NK-92 (cell line): ENCODE measurements around the gene FOXP1.

ENCODE experiments used
- DNase-seq: peaks from one replicate; lab custom pipeline; 2025; ENCODE audit not compliant: unreplicated experiment; lab: John Stamatoyannopoulos, UW

Gene FOXP1

DNA sequence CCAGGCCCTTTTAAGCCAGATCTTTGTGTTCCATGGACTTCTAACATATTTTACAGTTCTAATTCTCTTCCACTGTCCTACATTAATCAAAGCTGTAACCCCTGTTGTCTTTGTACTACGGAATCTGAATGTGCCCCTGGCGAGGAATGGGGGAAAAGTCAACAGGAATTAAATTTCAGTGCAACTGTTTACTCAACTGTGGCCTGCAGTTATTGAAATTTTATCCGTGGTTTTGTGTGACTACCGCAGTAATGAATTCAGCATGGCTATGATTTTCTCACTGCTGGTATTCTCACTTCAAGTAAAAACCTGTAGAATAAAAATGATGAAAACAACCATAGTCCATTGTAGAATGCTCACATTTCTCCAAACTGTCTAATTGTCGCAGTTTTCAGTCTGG lies 388.0 kb downstream of the FOXP1 start:
- DNase-seq: no peak

DNA sequence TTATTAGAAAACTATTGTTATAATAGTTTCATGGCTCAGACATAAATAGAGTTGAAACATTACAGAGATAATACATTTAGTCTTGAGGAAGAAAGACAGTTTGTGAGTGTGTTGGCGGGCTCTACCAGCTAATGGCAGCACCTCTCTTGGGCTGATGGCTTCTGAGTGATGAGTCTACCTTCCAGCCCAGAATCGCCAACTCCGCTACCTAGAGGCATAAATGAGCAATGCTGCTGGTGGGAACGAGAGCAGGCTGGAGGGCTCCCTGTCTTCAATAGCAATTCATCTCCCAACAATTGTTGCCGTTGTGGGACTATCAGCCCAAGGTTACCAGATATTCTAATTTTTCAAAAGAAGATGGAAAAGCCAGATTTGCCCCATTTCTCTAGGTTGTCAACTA lies 388.7 kb downstream of the FOXP1 start:
- DNase-seq: no peak

DNA sequence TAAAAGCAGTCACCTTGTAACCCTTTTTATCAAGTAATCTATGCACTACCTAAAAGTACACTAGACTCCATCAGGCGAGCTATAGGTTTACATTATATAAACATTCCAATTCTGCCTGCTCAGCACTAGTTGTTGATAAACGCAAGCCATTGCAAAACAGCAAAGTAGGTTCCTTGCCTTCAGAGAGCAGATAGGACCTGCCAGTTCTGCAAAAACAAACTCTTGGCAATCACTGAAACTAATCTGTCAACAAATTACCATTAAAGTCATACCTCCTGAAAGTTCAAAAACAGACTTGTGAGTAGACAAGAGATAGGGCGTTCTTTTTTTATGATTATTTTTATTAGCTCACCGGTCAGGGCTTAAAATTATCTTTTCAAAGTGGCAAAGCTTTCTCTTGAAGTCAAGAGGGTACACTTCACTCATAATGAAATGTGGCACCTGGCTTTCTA lies 392.5 kb downstream of the FOXP1 start:
- no peak for DNase-seq

DNA sequence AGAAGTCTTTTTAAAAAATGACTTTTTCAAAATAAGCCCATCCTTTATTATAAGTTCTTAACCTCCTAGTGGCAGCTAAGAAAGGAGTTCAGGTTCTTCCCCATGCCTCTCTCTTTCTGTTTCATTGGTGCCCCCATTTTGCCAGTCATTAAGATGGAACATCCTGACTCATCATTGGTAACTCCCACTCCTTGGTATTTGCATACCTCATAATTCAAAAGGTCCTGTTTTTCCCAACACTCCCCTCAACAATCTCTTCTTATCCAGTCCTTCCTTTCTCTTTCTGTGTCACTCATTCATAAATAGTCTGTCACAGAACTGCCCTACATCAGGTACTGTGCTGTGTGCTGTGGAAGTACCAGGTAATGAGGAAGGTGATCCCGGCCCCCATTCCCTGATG lies 394.0 kb downstream of the FOXP1 start:
- no peak for DNase-seq

DNA sequence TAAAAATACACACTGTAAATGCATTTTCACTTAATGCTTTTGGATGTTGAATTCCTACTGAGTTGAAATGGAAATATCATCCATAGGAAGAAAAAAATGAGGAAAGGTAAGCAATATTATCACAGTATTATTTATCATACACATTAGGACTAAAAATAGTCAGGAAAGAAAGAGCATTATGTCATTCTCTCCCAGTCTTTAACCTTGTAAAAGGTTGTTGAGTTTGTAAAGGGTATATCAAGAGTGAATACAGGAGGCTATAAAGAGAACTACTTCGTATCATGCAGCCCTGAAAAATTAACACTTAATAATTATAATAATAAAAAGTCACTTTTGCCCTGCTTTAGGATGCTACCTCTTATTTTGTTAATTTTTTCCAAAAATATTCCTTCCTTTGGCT lies 395.8 kb downstream of the FOXP1 start:
- no peak for DNase-seq

DNA sequence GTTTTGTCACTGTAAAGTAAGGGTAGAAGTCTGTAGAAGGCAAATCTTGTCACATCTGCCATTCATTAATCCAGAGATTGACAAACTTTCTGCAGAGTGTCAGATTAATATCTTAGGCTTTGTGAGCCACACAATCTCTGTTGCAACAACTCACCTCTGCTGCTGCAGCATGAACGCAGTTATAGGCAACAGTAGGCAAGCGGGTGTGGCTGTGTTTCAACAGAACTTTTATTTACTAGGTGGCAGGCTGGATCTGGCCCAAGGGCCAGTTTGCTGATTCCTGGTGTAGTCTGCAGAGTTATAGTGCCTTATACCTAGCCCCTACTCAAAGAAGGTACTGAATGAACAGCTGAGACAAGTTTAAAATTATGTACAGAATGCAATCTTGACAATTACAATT lies 396.7 kb downstream of the FOXP1 start:
- DNase-seq: no peak

DNA sequence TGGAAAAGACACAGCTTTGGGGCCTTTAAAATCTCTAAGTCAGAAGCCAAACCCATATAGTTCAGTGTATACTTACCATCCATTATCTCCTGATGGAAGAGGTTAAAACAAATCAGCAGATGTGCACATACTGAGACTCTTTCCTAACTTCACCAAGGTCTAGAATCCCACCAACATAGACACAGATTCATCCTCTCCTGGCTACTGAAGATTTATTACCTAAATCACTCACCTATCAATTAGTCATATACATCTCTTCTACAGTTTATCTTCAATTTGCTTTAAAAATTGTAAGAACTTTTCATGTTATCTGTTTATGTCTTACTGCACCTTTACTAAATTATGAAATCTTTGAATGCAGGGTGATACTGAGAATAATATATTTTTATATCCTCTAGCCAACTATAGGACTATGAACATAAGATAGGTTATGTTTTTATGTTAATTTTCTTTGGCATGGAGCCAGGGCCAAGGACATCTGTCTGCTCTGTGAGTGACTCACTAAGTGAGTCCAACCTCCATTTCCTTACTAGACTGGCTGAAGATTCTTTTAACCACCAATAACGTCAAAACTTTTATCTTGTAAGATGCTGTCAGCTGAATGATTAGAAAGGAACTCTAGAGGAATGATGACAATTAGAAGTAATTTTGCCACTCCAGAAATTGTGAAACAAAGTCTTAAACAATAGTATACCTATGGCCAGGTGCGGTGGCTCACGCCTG lies 397.6 kb downstream of the FOXP1 start:
- no peak for DNase-seq

DNA sequence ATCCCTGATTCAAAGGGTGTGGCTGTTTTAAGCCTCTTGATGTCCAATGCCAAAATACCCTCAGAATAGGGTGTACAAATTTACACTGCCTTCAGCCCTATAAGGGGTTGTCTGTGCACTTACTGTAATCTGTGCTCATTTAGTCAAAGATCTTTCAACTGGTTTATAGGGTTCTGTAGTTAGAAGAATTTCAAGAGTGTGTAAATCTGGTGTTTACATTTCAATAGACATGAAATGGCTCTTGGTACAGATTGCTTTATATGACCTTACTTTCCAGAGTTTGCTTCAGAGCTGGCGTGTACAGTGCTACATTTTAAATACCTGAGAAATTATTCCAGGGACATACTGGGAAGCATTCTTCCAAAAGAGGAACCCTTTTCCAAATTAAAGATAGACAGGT lies 399.3 kb downstream of the FOXP1 start:
- DNase-seq: no peak

DNA sequence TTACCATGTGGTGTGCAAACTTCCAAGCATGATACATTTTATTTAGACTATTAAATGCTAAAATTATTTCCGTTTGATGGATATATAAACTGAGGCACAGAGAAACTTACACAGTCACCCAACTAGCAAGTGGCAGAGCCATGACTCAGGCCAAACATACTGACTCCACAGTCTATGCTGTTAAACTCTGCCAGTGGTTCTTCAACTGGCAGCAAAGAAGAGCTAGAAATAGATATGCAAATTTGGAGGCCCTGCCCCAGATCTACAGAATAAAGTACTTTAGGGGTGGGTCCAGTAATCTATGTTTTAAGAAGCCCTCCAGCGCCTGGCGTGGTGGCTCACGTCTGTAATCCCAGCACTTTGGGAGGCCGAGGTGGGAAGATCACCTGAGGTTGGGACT lies 400.0 kb downstream of the FOXP1 start:
- DNase-seq: no peak

DNA sequence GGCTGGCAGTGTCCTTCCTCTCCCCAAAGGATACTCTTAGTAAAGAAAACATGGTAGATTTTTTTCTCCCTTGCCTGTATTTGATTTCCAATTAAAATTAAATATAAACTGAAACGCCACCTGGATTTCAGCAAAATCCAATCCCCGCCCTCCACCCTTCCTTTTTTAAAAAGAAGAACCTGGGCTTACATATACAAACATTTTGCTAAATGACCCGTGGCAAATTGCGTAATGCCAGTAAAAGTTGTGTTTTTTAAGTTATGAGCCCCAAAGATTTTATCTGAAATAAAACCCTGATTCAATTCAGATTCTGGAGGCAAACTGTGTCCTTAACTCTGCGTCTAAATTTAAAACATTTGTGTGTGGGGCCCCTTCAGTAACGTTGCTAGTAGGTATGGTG lies 403.0 kb downstream of the FOXP1 start:
- DNase-seq: no peak

DNA sequence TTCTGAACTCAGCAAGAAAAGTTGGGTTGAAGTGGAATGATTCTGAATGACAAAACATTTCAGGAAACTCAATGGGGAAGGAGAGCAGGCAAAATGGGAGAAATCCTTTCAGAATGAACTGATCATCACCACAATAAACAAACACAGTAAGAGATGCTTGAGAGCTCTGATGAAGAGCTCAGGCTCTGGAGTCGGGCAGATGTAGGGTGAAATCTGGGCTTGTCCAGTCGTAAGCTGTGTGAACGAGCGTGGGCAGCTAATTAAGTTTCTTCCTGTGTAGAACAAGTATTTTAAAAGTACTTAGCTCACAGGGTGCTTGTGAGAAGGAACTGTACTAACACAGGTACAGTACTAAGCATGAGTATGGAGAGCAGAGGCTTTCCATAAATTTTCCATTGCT lies 406.2 kb downstream of the FOXP1 start:
- DNase-seq: no peak

DNA sequence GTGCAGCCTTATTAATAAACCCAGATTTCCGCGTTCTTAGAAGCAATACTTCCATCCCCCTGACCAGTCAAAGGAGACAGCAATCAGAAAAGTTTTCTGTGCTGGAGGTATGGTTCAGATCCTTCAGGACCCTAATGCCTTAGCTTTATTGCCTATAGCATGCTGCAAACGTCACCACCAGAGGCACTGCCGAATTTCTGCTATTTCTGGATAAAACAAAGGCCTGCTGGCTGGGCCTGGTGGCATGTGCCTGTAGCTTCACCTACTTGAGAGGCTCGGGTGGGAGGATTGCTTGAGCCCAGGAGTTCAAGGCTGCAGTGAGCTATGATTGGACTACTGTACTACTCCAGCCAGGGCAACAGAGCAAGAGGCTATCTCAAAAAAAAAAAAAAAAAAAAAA lies 407.2 kb downstream of the FOXP1 start:
- no peak for DNase-seq

DNA sequence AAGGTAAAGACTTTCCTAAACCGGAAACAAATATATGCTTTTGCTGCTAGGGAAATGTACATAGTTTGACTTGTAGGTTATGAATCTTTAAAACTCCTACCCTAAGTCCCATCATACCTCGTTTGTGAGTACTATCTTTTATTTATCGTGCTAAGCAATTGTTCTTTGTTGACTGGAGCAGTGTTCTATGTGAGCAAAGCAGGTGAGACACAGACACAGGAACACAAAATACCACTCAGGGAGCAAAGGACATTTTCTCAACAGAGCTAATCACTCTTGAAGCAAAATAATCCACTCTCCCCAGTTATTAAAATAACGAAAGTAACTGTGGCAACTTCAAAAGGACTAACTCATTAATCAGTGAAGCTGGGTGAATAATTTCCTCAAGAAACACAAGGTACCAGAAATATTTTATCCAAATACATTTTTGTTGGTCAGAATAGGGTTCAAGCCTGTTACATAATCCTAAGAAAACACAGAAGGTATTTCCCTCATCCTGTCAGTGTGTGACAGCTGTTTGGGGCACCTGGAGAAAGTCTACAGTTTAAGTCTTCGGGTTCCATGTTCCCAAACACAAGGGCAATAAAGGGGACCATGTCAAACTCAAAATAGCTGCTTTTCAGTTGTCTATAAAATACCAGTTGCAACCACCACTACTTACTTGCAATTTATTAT lies 407.7 kb downstream of the FOXP1 start:
- no peak for DNase-seq

DNA sequence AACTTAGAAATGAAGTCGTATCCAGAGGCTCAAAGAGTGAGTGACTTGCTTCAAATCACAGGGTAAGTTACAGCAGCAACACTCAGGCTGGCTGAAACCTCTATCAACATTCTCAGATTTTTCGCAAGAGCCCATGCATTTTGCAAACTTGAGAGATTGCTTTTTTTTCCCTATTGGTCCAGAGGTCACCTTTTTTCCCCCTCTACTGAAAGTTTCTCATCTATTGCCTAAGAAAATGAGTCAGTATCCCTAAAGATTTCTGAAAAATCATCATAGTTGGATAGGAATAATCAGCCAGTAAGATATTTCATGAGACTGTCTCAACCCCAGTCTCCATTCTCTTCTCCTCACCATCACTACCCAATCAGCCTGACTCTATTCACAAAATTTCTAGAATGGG lies 410.6 kb downstream of the FOXP1 start:
- no peak for DNase-seq

DNA sequence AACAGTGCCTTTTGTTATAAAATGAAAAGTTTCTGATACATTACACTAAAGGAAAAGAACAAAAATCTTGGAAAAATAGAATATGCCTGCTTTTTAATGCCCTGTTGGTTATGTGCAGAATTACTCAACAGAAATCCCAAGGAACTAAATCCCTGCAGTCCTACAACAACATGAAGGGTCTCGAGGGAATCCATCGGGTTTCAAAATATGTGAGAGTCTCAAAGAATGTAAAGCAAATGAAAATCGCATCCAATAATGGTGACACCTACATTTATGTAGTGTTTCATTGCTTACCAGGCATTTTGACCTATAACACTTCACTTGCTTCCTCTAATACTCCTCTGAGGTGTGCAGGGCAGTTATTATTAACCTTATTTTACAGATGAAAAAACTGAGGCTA lies 411.3 kb downstream of the FOXP1 start:
- no peak for DNase-seq

DNA sequence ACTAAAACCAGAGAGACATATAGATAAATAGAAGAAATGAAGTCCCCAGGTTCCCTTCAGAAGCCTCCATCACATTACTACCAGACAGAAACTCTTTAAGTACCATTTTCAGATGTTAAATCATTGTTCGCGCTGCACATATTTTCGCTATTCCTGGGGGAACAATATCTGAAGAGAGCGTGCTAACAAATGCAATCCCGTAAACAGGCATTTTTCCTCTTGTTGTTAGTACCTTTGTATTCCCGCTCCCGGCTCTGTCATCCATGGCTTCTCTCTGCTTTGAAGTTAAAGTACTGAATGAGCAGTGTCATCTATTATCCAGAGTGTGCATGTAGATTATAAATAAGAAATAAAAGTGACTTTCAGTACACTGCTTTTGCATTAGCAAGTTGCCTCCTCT lies 412.3 kb downstream of the FOXP1 start:
- no peak for DNase-seq

DNA sequence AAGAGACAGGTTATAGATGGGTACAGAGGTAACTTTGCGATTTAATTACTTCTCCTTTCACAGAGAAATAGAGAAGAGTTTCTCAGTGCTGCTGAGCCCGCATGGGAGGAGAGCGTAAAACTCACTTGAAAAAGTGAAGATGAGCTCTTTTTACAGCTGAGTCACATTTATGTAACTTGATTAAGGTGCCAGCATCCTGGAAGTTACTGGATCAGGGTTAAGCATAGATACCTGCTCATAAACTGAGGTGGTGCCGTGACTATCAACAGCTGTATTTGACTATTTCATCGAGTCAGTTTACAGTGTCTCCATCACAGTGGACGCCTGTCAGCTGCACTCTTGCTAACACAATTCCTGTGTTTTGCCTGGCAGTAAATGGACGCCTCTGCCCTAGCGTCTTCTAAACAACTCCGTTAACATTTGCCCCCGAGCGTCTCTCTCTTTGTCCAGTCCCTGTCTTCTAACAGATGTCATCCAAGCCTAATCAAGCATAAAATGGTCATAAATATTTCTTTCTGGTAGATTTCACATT lies 414.6 kb downstream of the FOXP1 start:
- no peak for DNase-seq

DNA sequence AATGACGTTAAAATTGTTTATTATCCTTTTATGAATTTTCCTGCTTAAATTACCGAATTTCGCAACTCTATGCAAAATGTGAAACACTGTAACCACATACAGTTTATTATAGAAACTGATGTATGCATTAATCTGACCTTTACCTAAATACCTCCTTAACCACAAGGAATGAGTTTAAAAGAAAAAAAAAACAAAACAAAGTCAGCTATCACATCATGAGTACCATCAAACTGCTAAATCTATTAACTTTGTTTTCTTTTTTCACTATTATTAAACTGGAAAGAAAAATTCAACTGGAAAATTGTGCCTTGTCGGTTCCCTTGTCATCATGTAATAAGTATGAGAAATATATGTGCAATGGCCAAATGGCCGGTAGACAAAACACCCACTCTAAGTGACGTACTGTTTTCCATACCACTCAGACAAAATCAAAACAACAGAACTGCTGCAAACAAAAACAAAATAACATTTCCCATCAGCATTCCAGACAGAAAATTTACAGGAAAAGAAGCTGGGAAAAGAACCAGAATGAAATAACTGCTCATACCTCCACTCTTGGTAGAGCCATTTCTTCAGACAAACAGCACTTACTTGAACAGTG lies 415.3 kb downstream of the FOXP1 start:
- no peak for DNase-seq

DNA sequence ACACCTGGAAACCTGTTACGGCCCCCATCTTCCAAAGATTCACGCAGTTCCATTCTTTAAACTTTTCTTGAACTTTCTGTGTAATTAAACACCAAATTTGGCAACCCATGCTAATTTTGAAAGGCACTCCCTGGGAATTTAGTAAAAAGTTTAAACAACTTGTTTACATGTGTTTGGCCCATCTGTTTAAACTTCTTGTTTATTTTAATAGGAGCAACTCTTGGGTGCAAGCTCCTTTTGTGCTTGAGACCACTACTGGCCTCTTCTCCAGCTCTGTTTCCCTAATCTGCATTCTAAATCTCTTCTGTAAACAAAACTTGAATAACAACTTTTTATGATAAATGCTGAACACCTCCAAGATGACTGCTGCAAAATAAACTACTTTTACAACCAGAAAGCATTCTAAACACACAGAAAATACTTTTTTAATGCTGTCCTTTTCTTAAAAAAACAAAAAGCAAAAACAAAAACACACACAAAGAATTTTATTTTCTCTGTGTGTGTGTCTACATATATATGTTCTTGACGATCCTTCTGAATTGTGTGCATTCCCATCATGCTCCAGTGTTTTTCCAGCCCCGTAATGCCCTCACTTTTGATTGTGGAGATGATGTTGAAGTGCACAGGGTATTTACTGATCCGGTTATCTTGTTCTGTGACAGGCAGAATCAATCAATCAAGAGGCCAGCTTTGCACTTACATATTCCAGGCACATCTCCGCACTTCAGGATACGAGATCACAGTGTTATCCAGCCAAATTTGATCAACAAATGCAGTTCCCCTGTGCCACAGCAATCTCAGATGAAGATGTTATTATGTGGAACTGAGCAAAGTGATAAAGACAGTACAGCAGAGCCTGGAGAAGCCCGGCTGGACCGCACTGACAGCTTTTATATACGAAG lies 416.9 kb downstream of the FOXP1 start:
- DNase-seq: no peak

DNA sequence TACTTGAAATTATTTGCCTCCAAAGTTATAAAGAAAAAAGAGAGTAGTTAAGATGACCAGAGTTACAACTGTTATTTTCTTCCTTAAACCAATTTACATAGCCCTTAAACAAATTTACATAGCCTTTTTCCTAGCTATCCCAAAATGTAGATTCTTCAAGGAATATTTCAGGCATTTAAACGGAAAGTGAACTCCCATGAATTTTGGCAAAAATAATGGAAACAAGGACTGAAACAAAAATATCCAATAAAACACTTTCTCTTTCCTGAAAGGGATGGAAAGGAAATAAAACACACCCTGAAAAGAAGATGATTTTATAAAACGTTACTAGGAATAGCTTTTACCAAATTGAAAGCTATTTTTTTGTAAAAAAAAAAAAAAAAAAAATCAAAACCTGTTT lies 418.6 kb downstream of the FOXP1 start:
- no peak for DNase-seq

DNA sequence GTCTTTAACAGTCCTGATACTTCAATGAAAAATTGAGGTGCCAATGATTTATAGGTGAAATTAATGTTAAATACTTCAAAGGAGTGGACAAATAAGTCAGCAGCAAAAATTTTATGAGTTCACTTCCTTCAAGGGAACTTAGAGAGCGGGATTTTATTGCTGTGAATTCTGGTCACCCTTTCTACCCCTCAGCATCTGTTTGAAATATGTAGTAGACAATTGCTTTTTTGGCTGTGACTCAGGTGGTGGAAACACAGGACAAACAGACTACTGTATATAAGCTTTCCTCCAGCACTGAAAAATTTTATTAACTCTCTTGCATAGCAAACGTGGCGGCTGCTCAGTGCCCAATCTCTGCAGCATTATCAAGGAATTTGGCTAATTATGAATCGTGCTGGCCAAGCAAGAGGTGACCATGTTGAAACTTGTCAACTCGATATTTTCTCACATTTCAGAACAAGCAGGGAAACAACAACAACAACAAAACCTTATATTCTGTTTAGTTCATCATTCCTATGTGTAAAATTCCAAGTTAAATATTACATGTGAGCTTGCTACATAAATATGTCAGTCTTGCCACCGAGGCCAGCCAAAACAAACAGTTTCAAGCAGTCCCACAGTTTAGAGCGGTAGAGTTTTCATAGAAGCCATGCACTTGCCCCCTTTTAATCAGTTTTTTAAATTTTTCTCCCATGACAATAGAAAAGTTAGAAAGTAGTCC lies 420.2 kb downstream of the FOXP1 start:
- no peak for DNase-seq
